Stimulated activated naive CD8-positive, alpha-beta T cell treated with anti-CD3 and anti-CD28 coated beads, Interleukin-15, Interleukin-2, amounts not matched to agents 100 ng/mL and 50 ng/mL, for 24 hours (primary cell): Measurements from ENCODE around the gene AIFM1.

Experiments
- H3K27ac Mint-ChIP-seq: one replicate; pipeline ENCODE4 v1.8.0; 2021; ENCODE audit warnings: mild to moderate bottlenecking, mixed read lengths
- H3K27me3 Mint-ChIP-seq: one replicate; pipeline ENCODE4 v1.8.0; 2021; ENCODE audit warnings: mixed read lengths
- H3K36me3 Mint-ChIP-seq: one replicate; pipeline ENCODE4 v1.8.0; 2021; ENCODE audit warnings: low read depth, mixed read lengths
- H3K4me1 Mint-ChIP-seq: one replicate; pipeline ENCODE4 v1.8.0; 2021; ENCODE audit warnings: low read depth, mixed read lengths
- H3K4me3 Mint-ChIP-seq: one replicate; pipeline ENCODE4 v1.8.0; 2021; ENCODE audit warnings: mild to moderate bottlenecking, mixed read lengths
- H3K9me3 Mint-ChIP-seq: one replicate; pipeline ENCODE4 v1.8.0; 2021; ENCODE audit warnings: mixed read lengths

The AIFM1 gene

DNA sequence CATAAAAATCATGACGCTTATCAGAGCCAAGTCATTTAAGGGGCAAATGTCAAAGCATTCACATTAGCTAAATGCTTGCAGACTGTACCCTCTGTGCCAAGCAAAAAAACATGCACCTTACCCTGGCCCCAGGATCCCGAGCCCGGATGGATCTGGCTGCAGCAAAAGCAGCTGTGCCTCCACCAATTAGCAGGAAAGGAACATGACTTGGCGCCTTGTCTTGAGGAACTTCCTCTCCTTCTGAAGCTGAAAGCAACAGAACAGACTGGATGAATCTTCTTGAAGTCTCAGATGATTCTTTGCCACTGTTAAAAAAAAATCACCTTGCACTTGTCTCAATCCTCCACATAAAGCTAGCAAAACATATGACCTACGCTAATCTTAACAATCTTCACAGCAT, 18.0 kb downstream of the AIFM1 start:
- Mint-ChIP-seq H3K9me3 (no peaks in the 10 kb centered on the region), H3K27ac (no peak overlapping the region), H3K4me1 (no peaks in the 10 kb centered on the region), H3K27me3 (no peaks in the 10 kb centered on the region), H3K4me3 (no peak overlapping the region), H3K36me3 (peaks cover 36% of the 10 kb centered on the region)

GRCh38 chrX:130145123-130145522, 20.5 kb downstream of the AIFM1 start:
- Mint-ChIP-seq H3K27me3 (no peaks in the 10 kb centered on the region), H3K9me3 (no peaks in the 10 kb centered on the region), H3K4me1 (no peaks in the 10 kb centered on the region), H3K27ac (no peak overlapping the region), H3K4me3 (no peak overlapping the region), H3K36me3 (peaks cover 41% of the 10 kb centered on the region)

DNA sequence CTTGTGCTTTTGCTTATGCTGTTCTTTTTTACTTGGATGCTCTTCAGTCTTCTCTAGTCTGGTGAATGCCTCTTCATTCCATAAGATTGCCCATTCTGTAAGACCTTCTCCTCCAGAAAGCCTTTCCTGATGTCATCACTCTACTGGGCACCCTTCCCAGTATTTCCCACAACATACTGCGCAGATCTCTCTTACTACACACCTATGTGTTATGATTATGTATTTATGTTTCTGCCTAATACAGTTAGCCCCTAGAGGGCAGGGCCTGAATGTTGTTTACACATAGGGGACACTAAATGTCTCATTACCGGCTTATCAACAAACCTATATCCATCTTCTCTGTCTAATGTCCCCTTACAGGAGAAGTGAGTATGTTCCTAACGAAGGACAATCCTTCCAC, 21.1 kb downstream of the AIFM1 start:
- Mint-ChIP-seq H3K4me1 (no peaks in the 10 kb centered on the region), H3K27me3 (no peaks in the 10 kb centered on the region), H3K4me3 (no peak overlapping the region), H3K27ac (no peak overlapping the region), H3K36me3 (peaks cover 46% of the 10 kb centered on the region), H3K9me3 (no peaks in the 10 kb centered on the region)

DNA sequence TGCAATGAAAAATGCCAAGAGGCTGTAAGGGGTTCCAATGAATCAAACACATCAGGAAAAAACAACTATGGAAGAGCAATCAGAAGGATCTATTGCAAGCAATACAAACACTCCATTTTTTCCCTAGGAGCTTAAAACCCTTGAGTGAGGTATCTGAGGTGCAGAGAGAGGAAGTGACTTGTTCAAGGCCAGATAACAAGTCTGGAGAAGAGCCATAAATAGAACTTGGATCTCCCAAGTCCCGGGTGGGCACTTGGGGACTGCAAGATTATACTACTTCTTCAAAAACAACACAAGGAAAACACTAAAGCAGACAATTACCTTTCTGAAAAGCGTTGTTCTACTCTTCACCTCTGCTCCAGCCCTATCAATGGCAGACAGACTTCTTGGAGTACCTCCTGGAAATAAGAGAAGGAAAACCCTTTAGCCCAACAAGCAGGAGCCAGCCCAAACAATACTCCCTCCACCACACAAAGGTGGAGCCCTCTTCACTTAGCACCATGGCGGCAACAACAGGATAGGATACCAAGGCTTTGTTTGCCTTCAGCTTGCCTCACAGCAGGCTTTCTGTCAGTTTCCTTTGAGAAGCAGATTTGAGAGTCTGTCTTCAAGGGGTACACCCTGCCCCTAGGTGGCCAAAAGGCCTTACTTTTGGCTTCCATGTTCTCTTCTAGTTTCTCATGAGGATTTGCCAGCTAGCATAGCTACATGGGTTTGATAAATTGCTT, 26.0 kb downstream of the AIFM1 start:
- Mint-ChIP-seq H3K9me3 (no peaks in the 10 kb centered on the region), H3K4me1 (no peaks in the 10 kb centered on the region), H3K27me3 (no peaks in the 10 kb centered on the region), H3K27ac (no peak overlapping the region), H3K4me3 (no peak overlapping the region), H3K36me3 (peaks cover 46% of the 10 kb centered on the region)

GRCh38 chrX:130136961-130137360, 28.7 kb downstream of the AIFM1 start:
- no peaks in the 10 kb centered on the region for H3K9me3 Mint-ChIP-seq
- no peak overlapping the region for H3K27ac Mint-ChIP-seq
- H3K27me3 Mint-ChIP-seq, result no peaks in the 10 kb centered on the region
- no peak overlapping the region for H3K4me3 Mint-ChIP-seq
- peaks cover 36% of the 10 kb centered on the region for H3K36me3 Mint-ChIP-seq
- H3K4me1 Mint-ChIP-seq, result no peaks in the 10 kb centered on the region

GRCh38 chrX:130136496-130136895, 29.1 kb downstream of the AIFM1 start:
- peak overlapping the region; percentile 16 for H3K27ac Mint-ChIP-seq
- H3K36me3 Mint-ChIP-seq, result peaks cover 32% of the 10 kb centered on the region
- no peaks in the 10 kb centered on the region for H3K27me3 Mint-ChIP-seq
- H3K4me3 Mint-ChIP-seq, result no peak overlapping the region
- H3K9me3 Mint-ChIP-seq, result no peaks in the 10 kb centered on the region
- H3K4me1 Mint-ChIP-seq, result no peaks in the 10 kb centered on the region

DNA sequence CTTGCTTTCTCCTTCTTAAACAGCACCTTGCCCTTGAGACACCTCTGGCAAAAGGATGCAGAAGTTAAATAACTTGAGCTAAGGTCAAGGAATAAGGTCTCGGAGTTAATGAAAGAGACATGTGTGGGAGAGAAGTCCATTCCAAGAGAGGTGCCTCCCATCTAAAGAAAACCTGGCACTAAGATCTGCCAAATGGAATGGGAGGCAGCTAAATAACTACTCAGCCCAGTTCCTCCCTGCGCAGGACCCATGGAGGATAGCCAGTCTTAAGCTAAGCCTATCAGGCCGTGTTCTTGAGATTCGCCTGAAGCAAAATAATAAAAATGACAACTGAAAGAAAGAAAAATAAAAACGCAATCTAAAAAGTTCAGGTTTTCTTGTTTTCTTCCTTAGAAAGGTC, 34.7 kb downstream of the AIFM1 start:
- peaks cover 28% of the 10 kb centered on the region for H3K36me3 Mint-ChIP-seq
- H3K27me3 Mint-ChIP-seq, result no peaks in the 10 kb centered on the region
- H3K4me1 Mint-ChIP-seq, result no peaks in the 10 kb centered on the region
- H3K27ac Mint-ChIP-seq, result no peak overlapping the region
- no peak overlapping the region for H3K4me3 Mint-ChIP-seq
- H3K9me3 Mint-ChIP-seq, result no peaks in the 10 kb centered on the region

DNA sequence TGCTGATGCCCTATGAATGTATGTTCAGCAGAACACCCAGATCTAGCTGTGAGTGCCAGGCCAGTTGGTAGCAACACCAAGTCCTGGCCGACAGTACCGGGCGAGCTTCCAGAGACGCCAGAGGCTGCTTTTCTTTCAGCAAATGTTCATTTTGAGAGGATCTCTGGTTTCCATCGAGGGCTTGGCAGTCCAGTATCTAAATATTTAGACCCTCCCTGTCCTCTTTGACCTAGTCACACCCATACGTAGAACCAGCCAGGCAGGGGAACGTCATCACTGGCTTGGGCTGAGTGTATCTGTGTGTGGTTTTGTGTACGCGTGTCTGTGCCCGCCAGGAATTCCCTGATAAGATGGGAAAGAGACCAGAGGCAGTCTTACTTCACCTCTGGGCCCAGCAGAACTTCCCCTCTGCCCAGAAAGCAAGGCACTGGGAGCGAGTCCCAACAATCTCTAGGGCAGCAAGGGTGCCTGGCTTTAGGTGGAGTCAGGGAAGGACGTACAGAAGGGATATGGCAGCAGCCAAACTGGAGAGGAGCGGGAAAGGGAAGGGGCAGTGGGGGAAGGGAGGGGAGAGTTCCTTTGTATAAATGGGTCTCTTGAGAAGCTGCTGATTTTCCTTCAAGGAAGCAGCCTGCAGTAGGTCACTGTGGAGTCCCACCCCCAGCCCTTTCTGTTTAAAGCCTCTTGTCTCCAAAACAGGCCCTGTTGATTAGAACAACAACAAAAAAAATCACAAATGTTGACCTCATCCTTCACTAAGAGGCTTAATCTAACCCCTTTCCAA, 40.4 kb downstream of the AIFM1 start:
- peaks cover 1% of the 10 kb centered on the region for H3K4me1 Mint-ChIP-seq

DNA sequence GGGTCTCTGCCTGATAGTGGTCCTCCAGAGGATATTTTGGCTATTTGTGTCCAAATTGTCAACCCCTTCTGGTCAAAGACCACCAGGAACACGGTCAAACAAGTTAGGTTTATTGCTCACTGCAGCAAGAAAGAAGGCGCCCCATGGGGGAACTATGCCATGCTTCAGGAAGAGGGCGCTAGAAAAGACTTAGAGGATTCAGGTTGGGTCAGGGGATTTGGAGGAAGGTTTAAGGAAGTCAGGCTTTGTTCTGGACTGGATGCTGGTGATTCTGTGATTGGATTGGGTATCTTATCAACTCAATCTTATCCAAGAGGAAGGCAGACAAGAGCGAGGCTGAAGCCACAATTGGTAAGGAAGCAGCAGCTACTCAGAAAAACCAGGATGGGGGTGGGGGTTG, 41.1 kb downstream of the AIFM1 start:
- no peaks in the 10 kb centered on the region for H3K27me3 Mint-ChIP-seq
- no peaks in the 10 kb centered on the region for H3K9me3 Mint-ChIP-seq
- H3K27ac Mint-ChIP-seq, result no peak overlapping the region
- H3K36me3 Mint-ChIP-seq, result peaks cover 18% of the 10 kb centered on the region
- H3K4me1 Mint-ChIP-seq, result peaks cover 8% of the 10 kb centered on the region
- H3K4me3 Mint-ChIP-seq, result no peak overlapping the region

More for the DNA sequence above, 40.4 kb downstream of the AIFM1 start:
- H3K4me3 Mint-ChIP-seq, result no peak overlapping the region
- no peaks in the 10 kb centered on the region for H3K27me3 Mint-ChIP-seq
- H3K36me3 Mint-ChIP-seq, result peaks cover 18% of the 10 kb centered on the region
- no peaks in the 10 kb centered on the region for H3K9me3 Mint-ChIP-seq
- H3K27ac Mint-ChIP-seq, result no peak overlapping the region

- H3K9me3 Mint-ChIP-seq, result no peaks in the 10 kb centered on the region
- H3K27ac Mint-ChIP-seq, result no peak overlapping the region
- peaks cover 29% of the 10 kb centered on the region for H3K4me1 Mint-ChIP-seq
- peak overlapping the region; percentile 26 for H3K4me3 Mint-ChIP-seq
- H3K36me3 Mint-ChIP-seq, result peaks cover under 1% of the 10 kb centered on the region
- no peaks in the 10 kb centered on the region for H3K27me3 Mint-ChIP-seq
These were observed 44.2 kb downstream of the AIFM1 start for GRCh38 chrX:130121505-130121800.

DNA sequence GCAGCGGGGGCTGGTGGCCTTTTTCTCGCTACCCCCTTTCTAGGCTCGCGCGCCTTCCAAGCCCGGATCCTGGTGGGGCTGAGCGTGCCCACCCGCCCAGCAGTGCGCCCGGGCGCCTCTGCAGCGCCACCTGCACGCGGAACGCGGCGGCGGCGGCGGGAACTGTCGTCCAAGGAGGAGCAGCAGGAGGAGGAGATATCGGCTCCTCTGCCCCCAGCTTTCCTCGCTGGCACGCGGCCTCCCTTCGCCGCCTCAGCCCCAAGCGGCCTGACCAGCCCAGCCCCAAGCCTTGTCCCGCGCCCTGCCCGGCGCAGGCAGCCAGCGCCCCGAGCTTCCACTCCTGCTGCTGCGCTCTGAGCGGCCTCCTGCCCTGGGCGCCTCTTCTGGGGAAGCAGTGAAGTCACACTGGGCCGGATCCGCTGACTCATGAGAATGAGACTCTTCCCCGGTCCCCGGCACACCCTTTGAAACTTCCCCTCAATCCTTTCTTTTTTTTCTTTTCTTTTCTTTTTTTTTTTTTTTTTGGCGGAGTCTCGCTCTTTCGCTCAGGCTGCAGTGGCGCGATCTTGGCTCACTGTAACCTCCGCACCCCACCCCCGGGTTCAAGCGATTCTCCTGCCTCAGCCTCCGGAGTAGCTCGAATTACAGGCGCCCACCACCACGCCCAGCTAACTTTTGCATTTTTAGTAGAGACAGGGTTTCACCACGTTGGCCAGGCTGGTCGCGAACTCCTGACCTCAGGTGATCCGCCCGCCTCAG, 44.7 kb downstream of the AIFM1 start:
- Mint-ChIP-seq H3K4me1 (peaks cover 29% of the 10 kb centered on the region), H3K9me3 (no peaks in the 10 kb centered on the region), H3K36me3 (no peaks in the 10 kb centered on the region), H3K27me3 (no peaks in the 10 kb centered on the region), H3K4me3 (peak overlapping the region; percentile 59), H3K27ac (no peak overlapping the region)

DNA sequence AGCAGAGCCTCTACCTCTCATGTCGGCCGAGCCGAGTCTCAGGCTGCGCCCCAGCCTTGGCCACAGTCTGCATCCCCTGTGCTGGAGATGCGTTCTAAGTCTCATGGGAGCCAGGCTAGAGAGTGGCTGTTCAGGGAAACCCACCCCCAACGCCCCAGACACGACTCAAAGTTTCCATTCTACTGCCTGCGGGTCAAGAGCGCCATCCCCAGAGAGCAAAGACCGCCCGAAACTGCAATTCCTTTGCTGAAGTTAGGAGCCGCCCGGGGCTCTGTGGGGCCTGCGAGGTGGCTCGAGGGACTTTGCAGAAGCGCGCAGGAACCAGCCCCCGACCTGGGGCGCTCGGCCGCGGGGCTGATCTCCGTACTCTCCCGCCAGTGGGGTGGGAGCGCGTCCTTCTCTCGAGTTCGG, 45.3 kb downstream of the AIFM1 start:
- Mint-ChIP-seq H3K4me1 (peaks cover 35% of the 10 kb centered on the region), H3K27me3 (no peaks in the 10 kb centered on the region), H3K27ac (peak overlapping the region; percentile 86), H3K4me3 (peak overlapping the region; percentile 59), H3K9me3 (no peaks in the 10 kb centered on the region), H3K36me3 (no peaks in the 10 kb centered on the region)

- Mint-ChIP-seq H3K36me3 (no peaks in the 10 kb centered on the region), H3K4me1 (peaks cover 44% of the 10 kb centered on the region), H3K27ac (peak overlapping the region; percentile 83), H3K9me3 (no peaks in the 10 kb centered on the region), H3K27me3 (no peaks in the 10 kb centered on the region), H3K4me3 (peak overlapping the region; percentile 53)
These were observed 46.2 kb downstream of the AIFM1 start for GRCh38 chrX:130119312-130119898.

GRCh38 chrX:130118441-130119311, 47.0 kb downstream of the AIFM1 start:
- Mint-ChIP-seq H3K9me3 (no peaks in the 10 kb centered on the region), H3K4me3 (peak overlapping the region; percentile 53), H3K27ac (peak overlapping the region; percentile 83), H3K36me3 (no peaks in the 10 kb centered on the region), H3K4me1 (peaks cover 51% of the 10 kb centered on the region), H3K27me3 (no peaks in the 10 kb centered on the region)
